Measurements from ENCODE around the gene NDRG3.

GRCh38 chr20:36632487-36633284 is 113.2 kb downstream of the NDRG3 start:
- no peak for TF ChIP-seq CTCF (IDR thresholded peaks at IDR 0.05; ENCODE audit: low read length)
- TF ChIP-seq EZH2 (IDR thresholded peaks at IDR 0.05; ENCODE audit: borderline replicate concordance, low read length) = no peak

Data from OCI-LY1 (cell line).